GM21367 (cell line): ENCODE results near the gene DSTN.

ENCODE experiments used
- ATAC-seq: cut with Tn5 transposase; IDR thresholded peaks from one replicate; pipeline ENCODE4 v1.9.1; 2021; ENCODE audit not compliant: unreplicated experiment

DSTN gene

DNA sequence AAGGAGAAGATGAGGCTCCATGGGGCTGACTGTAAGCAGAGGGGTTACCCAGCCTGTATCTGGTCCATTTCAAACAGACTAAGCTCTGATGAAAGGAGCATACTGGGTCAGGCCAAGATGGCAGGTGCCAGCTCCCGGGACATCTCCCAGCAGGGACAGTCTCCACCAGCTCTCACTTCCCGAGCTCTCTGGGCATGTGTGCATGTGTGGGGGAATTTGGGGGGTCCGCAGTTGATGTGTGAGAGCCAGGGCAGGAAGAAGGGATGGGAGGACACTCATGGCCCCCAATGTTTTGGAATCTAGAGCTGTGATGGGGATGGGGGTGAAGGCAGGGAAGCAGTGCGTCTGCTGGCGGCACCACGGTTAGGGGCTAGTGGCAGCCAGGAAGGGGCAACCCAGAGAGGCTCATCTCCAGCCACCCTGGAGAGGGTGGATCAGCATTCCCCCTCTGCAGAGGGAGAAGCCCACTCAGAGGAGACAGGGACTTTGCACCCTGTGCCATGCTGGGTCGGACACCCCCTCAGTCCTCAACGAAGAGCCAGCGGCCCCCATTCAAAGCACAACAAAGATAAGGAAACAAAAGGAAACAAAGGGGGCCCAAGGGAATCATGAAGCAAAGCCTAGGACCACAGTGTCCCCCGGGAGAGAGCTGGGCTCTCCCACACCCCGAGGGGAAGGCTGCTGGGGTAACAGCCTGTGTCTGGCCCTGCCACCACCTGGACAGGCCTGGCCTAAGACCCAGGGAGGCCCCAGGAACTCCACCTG, 52.4 kb downstream of the DSTN start:
- ATAC-seq = no peak

GRCh38 chr20:17622851-17623508, 53.1 kb downstream of the DSTN start:
- ATAC-seq = no peak

GRCh38 chr20:17624070-17624469, 54.2 kb downstream of the DSTN start:
- ATAC-seq = no peak

DNA sequence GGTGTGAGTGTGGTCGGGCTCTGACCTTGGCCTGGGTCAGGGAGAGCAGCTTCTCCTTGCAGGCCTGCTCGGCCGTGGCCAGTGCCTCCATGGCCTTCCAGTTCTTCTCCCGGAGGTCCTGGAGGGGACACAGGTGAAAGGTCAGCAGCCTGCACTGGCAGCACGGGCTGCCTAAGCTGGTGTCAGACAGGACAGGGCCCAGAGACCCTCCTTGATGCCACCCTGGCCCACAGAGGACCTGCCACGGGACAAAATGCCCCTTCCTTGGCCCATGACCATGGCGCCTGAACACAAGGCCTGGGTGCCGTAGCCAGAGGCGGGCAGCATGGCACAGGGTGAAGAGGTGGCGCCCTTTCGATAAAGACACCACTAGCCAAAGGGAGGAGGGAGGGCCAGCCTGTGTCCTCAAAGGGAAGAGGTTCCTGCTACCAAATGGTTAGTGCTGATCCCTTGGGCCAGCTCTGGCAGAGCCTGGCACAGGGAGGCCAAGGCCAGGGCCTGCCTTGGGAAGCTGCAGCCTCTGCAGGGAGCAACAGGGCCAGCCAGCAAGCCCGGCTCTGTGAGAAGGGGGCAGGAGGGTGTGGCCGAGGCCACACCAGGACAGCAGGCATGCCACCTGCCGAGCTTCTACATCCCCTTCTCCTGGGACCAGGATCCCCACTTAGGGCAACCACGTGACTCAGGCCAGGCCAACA, 54.8 kb downstream of the DSTN start:
- ATAC-seq = no peak

GRCh38 chr20:17625246-17626051, 55.6 kb downstream of the DSTN start:
- ATAC-seq = no peak

GRCh38 chr20:17626217-17627007, 56.5 kb downstream of the DSTN start:
- ATAC-seq = no peak

GRCh38 chr20:17627101-17627955, 57.5 kb downstream of the DSTN start:
- no peak for ATAC-seq

DNA sequence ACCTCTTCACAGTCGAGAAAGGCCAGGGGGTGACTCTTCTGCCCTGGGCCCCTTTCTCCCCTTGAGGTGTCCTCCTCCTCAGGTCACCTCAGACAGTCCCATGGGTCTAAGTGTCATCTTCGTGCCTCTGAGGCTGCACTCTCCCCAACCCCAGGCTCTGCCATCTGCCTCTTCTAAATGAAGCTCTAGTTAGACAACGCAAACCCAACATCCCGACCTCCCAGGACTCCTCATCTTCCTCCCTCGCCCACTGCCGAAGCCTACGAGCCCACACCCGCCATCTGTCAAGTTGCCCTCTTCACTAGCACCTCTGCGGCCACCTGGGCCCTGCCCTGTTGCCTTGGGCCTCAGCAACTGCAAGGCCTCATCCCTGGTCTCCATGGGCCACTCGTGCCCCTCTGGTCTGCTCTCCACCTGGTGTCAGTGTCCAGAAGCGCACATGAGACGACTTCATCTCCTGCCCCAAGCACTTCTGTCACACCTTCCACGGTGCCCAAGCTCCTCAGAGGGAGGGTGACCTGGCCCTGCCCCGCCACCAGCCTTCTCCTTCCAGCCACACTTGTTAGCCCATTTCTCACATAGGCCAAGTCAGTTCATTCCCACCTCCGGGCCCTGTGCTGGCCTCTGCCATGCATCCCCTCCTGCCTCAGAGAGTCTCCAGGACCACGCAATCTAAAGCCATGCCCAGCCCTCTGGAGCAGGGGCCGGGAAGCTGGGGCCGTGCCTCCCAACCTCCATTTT, 58.4 kb downstream of the DSTN start:
- no peak for ATAC-seq

GRCh38 chr20:17629025-17629424, 59.1 kb downstream of the DSTN start:
- no peak for ATAC-seq

DNA sequence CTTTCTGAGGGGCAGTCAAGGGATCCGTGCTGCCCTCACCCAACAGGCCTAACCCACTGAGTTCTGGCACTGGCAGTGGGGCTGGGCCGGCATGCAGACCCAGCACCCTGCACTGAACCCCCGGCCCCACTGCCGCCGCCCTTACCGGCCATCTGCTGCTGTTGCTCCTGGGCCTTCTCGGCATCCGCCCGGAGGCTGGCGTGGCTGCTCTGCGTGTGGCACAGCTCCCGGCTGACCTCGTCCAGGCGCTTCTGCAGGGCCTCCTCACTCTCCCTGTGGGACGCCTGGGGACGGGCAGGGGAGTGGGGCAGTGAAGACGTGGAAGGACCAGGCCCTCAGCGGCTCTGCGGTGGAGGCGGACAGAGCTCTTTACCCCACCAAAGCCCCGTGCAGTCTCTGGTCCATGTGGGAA, 59.8 kb downstream of the DSTN start:
- ATAC-seq = no peak

- ATAC-seq = no peak
Measured at GRCh38 chr20:17630151-17630805, 60.4 kb downstream of the DSTN start.

DNA sequence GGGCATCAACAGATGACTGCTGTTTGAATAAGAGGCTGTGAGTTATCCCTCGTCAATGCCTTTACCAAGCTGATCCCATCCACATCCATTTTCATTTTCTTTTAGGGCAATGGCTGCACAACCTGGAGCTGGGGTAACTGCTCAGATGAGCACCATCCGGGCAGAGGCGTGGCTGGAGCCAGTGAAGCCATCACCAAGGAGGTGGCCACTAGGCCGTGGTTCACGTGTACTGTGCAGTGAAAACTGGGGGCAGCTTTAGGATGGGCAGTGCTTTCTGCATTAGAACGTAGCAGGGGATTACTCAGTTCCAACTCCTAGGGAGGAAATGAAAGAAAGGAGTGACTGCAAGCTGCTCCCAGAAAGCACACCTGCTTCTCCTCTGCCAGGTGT, 60.9 kb downstream of the DSTN start:
- ATAC-seq = no peak

- no peak for ATAC-seq
Measured at GRCh38 chr20:17631576-17632319, 61.9 kb downstream of the DSTN start.

DNA sequence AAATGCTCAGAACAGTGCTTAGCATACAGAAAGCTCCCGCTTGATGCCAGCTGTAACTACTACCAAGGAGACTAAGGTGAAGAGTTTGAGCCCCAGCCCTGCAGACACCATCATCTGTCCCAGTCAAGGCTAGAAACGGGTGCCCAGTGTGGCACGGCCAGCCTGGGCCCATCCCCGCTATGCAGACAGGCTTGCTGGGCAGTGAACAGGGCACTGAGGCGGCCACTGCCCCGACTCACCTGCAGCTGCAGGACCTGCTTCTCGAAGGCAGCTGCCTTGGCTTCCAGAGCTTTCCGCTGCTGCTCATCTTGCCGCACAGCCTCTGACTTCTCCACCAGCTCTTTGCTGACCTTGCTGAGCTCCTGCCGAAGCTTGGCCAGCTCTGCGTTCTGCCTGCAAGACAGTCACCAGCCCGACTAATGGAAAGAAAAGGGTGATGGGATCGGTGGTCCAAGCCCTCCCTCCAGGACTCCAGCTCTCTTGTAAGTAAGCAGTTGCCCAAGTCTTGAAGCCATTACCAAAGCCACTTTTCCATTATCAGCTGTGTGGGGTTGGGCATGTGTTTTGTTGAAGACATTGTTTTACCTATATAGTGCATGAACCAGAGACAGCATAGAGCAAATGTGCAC, 63.5 kb downstream of the DSTN start:
- ATAC-seq = no peak

DNA sequence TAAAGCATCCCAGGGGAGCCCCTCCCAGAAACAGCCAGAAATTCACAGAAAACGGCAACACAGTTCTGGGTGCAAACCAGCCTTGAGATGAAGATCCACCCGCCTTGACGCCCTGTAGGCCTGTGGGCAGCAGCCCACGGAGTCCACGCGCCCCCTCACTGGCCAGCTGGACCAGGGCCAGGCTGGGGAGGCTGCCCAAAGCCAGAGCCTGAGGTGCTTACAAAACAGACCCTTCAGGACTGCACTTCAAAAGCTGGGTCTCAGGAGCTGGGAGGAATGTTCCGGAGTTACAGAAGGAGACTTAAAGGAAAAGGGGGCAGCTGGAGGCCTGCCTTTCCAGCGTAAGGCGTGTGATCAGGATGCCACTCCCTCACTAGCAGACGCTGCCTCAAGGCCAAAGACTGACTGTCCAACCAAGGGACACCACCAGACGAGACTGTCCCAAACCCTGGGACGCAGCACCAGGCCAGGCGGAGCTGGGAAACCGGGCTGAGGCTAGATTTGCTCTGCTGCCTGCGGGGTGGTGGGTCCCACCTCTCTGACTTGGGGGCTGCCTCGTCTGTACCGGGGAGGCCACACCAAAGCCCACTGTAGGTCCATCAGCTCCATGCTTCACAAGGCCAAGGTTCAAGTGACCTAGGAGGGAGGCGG, 64.1 kb downstream of the DSTN start:
- no peak for ATAC-seq

- ATAC-seq = no peak
Measured at GRCh38 chr20:17634661-17635331, 64.9 kb downstream of the DSTN start.
